NOMO-1 treated with DMSO at 0.1 percent for 48 hours (cell line): ENCODE results near the gene FAM114A1.

Experiments
- DNase-seq: peaks from one replicate; lab custom pipeline; 2025; ENCODE audit not compliant: unreplicated experiment; lab: John Stamatoyannopoulos, UW

The FAM114A1 gene

DNA sequence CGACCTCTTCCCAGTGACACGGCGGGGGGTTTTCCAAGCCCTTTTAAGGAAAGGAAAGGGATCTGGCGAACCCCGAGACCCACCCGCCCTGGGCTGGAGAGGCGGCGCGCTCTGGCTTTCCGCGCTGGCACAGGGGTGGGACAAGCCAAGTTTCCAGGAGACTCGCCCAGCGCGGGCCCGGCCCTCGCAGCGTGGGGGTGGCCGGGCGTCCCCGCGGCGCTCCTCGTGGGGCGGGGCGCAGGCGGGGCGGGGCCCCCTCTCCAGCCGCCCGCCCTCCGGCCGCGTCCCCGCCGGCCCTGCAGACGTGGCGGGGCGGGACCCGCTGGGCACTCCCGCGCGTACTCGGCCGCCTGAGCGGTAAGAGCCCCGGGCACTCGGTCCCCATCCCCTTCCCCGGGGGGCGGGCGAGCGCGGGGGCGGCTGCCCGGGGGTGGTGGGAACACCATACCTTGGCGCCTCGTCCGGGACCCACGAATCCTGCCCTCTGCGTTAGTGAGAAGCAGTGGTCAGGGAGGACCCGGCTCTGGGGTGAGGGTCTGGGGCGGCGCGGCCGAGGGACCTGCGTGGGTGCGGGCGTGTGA, at the start of gene FAM114A1:
Gene FAM114A1 (plus strand): TSS at position 329 of the 581 bp plus-strand sequence. CDS start 10,273 bp downstream, outside the sequence.
- DNase-seq, result peak; percentile 59

DNA sequence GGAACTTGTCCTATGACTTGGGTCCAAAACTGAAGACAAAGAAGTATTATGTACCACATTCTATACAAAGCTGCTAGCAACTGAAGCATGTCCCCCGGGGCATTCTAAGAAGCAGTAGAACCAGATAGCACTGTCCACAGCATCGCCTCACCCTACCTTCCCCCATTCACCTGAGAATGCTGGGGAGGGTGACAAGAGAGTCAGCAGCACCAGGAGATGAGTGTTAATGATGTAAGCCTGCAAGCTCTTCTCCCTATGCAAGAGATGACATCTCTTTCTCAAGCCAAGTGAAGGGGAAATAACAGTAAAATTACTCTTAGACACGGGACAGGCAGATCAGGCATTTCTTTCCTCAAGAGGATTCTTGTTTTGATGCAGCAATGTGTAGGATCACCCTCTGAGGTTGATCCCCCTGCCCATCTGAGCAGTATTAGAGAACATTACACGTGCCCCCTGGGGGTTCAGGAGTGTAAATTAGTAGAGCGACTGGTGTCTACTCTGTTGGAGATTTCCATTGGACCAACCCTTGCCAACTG, 49.1 kb upstream of the FAM114A1 start:
- DNase-seq, result no peak

DNA sequence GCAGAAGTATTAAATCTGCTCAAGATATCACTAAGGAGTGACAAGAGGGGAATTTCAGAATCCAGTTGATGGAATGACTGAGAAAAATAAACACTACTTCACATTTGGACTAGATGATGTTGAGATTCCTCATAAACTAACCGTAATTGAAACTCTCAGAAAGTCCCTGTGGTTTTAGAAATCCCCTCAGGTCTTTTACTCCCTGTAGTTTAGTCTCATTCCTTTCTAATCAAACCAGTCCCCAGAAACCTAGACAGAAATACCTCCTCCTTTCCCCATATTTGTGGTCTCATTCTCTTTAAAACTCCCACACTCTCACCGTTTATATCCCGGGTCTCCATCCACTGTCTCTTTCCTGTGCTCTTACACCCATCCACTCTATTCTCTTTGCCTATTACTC, 48.0 kb upstream of the FAM114A1 start:
- DNase-seq, result no peak

DNA sequence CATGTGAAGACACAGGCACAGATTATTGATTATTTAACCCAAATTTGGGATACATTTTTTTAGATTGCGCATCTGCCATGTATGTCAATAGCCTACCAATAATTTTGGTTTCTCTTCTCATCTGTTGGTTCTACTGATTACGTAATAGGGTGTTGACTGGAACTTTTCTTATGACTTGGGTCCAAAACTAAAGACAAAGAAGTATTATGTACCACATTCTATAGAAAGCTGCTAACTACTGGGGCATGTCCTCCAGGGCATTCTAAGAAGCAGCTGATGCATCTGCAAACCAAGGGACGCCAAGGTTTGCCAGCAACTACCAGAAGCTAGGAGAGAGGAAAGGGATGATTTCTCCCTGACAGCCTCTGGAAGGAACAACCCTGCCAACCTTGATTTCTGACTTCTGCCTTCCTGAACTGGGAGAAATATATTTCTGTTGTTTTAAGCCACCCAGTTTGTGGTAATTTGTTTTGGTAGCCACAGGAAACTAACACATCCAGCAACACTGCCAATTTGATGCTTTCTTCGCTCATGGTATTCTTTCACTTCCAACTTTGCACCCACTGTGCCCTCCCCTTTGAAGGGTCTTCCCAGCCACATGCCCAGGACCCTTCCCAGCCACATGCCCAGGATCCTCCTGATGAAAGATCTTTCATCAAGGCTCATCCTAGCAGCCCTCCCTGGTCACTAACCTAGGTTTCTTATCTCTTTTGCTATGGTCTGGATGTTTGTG, 47.1 kb upstream of the FAM114A1 start:
- DNase-seq, result peak; percentile 6

DNA sequence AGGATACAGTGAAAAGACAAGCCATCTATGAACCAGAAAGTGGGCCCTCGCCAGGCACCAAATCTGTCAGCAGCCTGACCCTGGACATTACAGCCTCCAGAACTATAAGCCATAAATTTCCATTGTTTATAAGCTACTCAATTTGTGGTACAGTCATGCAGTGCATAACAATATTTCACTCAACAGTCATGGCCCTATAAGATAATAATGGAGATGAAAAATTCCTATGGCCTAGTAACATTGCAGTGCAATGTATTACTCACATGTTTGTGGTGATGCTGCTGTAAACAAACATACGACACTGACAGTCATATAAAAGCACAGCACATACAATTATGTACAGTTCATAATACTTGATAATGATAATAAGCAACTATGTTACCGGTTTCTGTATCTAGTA, 45.9 kb upstream of the FAM114A1 start:
- no peak for DNase-seq

DNA sequence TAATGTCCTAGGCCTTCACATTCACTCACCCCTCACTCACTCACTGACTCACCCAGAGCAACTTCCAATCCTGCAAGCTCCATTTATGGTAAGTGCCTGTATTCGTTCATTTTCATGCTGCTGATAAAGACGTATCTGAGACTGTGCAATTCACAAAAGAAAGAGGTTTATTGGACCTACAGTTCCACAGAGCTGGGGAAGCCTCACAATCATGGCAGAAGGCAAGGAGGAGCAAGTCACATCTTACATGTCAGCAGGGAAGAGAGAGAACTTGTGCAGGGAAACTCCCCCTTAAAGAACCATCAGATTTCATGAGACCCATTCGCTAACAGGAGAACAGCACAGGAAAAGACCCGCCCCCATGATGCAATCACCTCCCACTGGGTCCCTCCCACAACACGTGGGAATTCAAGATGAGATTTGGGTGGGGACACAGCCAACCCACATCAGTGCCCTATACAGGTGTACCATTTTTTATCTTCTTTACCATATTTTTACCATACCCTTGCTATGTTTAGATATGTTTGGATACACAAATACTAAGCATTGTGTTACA, 44.8 kb upstream of the FAM114A1 start:
- no peak for DNase-seq

DNA sequence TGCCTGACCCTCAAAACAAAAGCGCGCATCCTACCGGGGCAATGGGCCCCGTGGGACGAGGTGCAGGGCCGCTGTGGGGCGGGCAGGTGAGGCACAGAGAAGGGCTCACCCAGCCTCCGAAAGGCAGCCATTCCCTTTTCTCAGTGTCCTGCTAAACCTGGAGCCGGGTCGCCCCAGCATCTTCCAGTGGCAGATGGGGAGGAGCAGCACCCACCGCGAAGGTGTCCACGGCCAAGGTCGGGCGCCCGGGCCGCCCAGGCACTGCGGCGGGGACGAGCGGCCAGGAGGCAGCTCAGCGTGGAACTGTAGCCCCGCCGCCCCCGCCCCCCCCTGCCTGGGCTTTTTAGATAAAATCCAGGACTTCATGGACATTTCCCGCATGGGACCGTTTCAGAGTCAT, 43.8 kb upstream of the FAM114A1 start:
- DNase-seq, result no peak

DNA sequence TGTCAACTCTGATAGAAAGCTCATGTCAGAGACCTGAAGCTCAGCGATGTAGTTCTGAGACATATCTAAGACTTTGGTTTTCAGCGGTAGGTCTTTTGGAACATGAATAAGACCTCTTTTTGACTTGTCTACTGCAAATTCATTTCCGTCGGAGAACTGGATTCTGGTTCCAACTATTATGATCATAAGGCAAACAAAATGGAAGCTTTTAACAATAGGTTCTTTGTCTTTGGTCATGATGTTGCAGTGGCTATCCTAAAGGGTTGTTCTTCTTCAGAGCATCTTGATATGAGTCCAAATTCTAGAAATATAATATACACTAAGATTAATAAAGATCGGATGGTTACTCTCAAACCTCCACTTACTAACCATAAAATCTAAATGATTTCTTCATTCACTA, 38.4 kb upstream of the FAM114A1 start:
- no peak for DNase-seq

DNA sequence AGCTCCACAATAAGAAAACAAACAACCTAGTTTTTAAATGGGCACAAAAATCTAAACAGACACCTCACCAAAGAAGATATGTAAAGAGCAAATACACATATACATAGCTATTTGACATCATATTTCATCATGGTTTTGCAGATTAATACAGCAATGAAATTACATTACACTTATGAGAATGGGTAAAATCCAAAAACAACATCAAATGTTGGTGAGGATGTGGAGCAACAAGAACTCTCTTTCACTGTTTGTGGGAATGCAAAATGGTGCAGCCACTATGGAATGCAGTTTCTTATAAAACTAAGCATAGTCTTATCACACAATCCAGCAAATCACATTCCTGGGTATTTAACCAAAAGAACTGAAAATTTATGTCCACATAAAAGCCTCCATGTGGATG, 36.0 kb upstream of the FAM114A1 start:
- no peak for DNase-seq

DNA sequence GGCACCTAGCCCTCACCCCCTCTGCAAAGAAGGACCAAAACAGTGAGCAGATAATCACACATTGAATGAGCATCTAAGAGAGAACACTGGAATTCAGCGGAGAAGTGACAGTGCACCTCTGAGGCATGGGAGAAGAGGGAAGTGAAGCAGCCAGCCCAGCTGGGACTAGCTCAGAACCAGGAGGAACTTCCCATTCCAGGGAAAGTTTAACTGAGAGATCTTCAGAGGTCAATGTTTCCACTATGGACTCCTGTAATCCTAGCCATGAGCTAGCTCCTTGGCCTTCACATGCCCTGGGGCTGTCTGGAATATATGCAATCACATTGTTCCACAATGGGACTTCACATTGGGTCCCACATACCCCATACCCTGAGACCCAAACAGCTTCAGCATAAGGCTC, 35.4 kb upstream of the FAM114A1 start:
- DNase-seq, result no peak

DNA sequence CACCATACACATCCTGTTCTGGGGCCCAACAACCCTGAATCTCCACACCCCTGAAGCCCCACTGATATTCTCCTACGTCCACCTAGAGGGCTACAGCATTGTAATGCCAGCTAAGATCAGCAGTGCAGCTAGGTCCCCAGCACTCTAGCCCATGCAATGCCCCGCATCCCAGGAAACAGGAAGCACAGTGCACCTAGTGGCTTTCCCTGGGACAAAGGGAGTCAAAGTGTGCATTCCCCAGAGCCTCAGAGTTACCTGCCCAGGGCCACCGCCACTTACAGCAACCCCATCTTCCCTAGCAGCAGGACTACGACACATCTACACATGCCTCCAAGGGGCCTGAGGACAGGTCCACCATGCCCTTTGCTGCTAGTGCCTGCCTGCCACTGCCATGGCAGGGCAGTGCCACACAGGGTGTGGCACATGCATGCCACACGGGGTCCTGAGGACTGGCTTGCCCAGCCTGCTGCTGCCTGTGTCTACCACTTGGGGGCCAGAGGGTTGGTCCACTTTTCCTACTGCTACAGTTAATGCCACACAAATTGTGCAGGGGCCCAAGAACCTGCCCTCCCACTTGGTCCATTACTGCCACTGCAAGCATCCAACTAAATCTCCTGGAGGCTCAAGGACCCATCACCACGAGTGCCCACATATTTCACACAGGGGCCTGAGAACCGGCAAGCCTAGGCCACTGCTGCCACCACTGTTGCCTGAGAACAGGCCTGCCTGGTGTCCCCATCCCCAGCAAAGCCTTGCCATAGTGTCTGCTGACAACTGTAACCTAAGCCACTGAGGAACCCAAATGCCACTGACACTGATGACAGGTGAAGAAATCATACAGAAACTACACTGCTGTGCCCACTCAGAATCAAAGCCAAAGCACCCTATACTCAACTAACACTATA, 34.7 kb upstream of the FAM114A1 start:
- no peak for DNase-seq

DNA sequence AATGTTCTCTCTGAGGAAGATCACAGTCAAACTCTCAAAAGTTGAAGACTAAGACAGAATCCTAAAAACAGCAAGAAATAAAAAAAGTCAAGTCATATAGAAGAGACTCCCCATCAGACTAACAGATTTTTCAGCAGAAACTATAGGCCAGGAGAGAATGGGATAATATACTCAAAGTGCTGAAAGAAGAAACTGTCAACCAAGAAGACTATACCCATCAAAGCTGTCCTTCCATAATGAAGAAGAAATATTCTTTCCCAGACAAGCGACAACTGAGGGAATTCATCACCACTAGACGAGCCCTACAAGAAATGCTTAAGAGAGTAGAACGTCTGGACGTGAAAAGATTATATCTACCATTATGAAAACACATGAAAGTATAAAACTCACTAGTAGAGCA, 33.0 kb upstream of the FAM114A1 start:
- DNase-seq, result no peak

DNA sequence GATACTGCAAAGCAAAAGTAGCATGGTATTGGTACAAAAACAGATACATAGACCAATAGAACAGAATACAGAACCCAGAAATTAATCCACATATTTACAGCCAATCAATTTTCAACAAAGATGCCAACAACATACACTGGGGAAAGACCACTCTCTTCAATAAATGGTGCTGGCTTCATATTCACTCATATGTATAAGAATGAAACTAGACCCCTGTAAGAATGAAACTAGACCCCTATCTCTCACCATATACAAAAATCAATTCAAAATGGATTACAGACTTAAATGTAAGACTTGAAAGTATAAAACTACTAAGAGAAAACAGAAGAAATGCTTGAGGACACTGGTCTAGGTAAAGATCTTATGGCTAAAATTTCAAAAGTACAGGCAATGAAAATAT, 30.3 kb upstream of the FAM114A1 start:
- no peak for DNase-seq

DNA sequence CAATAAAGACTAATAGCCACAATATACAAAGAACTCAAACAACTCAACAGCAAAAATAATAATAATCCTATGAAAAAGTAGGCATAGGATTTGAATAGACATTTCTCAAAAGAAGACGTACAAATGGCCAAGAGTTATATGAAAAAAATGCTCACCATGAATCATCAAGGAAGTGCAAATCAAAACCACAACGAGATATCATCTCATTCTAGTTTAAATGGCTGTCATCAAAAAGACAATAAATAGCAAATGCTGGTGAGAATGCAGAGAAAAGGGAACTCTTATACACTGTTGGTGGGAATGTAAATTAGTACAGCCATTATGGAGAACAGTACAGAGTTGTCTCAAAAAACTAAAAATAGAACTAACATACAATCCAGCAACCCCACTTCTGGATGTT, 29.8 kb upstream of the FAM114A1 start:
- DNase-seq, result no peak

DNA sequence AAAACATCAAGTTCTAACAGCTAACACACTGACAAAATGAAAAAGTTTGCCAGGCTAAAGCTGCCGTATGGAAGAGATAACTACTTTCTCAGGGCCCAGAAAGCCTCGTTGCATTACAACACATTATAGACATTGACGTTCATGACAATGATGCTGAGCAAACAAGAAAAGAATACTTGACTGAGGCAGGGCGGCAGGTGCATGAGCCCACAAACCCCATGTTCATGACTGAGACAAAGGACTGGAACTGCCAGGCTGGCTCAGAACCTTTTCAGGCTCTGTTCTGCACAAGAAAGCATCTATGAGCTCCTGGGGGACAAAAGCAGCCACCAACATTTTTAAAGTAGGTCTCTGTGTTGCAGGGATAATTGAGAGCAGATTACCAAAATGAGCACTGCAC, 24.6 kb upstream of the FAM114A1 start:
- no peak for DNase-seq

DNA sequence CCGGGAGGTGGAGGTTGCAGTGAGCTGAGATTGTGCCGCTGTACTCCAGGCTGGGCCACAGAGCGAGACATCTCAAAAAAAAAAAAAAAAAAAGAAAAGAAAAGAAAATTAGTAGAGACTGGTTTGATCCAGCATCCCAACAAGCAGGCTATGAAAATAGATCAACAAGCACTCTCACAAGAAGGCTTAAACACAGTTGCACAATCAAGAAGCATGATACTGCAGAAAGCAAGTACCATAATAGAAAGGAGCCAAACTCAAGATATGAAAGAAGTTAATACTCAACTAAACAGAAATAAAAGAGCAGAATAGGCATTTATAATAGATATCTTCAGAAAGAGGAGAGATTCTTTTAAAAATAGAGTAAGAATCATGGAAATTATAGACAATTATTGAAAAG, 21.6 kb upstream of the FAM114A1 start:
- DNase-seq, result peak; percentile 25

DNA sequence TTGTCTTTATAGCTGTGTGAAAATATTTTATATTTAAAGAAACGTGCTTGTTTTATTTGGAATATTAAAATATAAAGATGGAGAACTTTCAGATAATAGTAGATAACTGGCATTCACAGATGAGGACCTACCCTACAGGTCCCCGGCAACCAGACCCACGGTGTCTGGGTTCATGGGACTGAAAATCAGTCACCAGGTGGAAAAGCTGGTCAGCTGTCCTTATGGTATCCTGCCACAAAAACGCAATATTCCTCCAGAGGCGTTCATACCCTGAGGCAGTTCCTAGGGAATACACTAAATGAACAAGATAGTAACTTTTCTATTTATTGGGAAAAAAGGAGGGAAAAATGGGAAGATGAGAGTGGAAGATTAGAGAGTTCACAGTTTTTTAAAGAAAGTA, 12.1 kb upstream of the FAM114A1 start:
- DNase-seq, result no peak

DNA sequence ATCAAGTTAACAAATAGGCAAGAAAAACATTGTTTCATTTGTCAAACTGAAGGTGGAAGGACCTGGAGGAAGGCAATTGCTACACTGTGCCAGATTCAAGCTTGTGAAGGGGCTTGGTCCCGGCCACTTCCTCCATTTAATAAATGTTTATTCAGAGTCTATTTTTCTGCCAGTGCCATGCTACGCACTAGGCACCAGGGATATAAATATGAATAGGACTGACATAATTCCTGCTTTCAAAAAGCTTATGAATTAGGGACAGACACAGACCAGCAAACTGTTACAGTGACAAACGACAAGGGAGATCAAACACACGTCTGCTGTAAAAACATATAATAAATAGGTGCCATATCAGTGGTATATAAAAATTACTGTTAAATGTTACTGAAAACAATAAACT, 11.6 kb upstream of the FAM114A1 start:
- DNase-seq, result peak; percentile 50

DNA sequence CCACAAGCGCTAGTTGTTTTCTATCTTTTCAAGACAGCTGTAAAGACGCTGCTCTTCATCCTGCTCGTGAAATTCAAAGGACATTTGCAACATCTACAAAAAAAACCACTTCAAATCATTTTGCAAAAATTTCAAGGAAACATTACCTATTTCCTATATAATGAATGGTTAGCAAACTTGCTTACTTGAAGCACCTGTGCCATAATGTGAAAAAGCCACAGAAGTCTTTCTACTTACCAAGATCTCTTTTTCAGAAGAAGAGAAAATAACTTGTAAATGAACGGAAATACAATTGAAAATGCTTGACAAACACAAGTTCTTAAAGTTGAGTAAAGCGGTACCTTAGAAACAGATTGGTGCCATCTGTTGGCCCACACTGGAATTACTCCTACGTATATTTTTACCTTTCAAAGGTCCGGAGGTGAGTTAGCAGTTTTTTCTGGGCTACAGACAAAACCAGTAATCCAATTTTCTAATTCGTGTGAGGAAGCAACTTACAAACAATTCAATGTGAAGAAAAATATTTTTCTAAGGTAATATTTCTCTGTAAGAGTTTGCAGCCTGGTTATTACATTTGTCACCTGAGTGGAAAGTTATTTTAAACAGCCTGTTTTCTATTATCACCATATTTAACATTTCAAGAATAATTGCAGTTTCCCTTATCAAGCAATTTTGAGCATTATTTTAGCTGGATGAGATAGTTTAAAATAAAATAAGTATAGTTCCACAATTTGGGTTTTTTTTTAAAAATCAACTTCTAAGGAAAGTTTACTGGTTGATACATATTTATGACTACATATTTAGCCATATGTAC, 10.9 kb upstream of the FAM114A1 start, which contains the start of gene TLR6:
Gene TLR6 (minus strand): TSS at position 294 of the 814 bp plus-strand sequence. CDS start 27,344 bp downstream, outside the sequence.
- peak; percentile 80 for DNase-seq

DNA sequence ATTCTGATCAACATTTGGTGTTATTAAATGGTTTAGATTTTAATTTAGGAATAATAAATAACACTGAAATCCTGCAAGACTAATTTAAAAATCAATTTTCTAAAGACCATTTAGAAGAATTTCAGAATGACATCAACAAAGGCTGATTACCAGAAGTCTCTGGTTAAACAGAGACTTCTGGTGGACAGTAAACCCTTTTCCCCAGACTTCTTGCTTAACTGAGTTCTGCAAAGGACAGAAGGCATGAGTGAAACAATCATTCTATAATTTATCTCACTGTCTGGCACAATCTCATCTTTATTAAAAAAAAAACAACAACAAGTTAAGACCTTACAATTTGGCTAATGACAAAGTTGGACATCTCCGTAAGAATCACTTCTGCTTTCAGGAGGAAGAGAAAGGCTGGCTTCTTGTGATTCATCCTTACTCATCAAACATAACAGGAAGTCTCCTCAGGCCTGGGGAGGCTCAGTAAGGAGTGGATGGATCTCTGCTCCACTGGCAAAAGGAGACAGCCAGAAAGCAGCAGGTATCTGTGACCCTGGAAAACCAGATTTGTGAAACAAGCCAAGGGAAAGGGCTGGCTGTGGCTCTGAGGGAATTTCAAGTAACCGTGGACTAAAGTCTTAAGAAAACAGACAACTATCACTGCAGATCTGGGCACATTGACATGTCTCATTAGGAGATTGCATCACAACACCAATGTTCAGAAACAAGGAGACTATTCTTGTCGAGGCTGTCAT, 10.1 kb upstream of the FAM114A1 start:
- peak; percentile 94 for DNase-seq
